DLD1 (cell line): ENCODE data around the gene PPM1G.

ENCODE experiments used
- in situ Hi-C: cut with HindIII; loops from 2 replicates; pipeline ENCODE4 v1.10.0; 2017; ENCODE audit warnings: low sequenced_read_pairs

Gene PPM1G

DNA sequence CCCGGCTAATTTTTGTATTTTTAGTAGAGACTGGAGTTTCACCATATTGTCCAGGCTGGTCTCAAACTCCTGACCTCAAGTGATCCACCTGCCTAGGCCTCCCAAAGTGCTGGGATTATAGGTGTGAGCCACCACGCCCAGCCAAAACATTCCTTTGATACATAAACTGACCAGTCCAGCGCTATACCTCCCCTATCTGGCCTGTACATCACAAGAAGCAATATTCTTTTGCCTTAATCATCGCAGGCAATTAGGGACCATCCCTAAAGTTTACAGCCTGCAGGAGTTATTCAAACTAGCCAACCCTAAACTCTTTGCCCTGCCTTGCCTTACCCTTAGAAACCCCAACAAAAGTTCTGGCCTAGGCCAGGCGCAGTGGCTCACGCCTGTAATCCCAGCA lies 6.8 kb upstream of the PPM1G start:
- in situ Hi-C loops, result no loop called here

DNA sequence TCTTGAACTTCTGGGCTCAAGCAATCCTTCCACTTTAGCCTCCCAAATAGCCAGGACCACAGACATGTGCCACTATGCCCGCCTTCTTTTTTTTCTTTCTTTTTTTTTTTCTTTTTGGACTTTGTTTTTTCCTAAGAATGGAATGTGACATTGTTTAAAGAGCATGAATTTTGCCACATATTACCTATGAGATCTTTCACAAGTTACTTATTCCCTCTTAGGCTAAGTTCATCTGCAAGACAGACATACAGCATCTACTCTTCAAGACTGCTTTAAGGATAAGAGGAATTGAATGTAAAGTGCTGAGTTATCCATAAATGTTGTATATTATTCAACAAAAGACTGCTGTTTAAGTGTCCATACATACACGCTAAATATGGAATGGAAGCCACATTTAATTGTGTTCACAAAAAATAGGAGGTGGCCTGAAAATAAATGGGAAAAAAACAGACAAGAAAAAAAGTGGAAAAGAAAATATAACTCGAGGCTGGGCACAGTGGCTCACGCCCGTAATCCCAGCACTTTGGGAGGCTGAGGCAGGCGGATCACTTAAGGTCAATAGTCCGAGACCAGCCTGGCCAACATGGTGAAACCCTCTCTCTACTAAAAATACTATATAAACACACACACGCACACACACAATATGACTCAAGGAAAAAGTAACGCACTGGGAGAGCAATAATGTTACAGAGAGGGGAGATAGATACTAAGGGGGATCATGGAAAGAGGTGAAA lies 3.2 kb upstream of the PPM1G start:
- in situ Hi-C loops, result no loop called here

DNA sequence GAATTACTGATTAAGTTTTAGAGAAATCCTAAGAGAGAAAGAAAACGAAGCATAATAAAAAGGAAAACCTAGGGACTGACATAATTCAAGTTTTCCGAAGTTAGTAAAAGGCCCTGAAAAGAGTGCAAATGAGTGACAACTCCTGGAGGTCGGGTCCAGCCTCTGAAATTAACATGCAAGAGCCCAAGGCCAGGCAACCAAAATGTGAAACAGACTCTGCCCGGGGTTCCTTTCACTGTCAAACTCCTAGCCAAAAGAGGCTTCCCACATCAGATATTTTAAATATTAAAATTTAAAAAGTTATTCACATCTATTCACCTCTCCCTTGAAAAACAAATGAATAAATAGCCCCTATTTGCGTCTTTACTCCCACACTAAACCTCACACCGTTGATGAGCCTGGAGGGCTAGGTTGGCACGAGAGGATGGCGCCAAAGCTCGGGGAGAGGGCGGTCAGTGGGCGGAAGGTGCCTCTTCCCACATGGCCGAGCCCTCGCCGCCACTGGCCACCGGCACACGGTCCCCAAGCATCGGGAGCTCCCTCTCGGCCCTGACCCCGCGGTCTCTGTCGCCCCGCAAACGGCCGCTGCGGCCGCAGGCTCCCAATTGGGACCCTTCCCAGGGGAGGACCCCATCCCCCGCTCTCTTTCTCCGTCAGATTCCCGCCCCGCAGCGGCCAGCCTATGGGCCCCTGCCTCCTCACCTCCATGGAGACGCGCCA lies 630 bp downstream of the PPM1G start:
- in situ Hi-C loops, result no loop called here

DNA sequence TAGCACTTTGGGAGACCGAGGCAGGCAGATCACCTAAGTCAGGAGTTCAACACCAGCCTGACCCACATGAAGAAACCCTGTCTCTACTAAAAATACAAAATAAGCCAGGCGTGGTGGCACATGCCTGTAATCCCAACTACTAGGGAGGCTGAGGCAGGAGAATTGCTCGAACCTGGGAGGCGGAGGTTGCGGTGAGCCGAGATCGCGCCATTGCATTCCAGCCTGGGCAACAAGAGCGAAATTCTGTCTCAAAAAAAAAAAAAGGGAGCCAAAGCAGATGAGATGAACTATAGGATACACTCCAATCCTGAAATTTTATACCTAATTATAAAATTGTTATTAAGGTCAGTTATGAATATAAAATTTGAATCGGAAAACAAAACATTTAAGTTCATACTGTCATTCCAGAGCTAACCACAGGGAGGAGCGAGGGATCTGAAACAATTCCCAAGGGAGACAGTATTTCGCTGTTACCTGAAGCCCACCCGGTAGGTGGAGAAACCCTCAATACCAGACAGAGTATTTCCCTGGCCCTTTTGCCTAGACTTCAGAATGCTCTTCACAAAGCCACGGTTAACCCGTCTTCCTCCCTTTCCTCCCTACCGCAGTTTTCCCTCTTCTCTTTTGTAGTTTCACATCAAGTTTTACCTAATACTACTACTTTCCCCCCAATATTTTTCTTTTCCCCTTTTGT lies 1.4 kb downstream of the PPM1G start:
- in situ Hi-C loops, result no loop called here

DNA sequence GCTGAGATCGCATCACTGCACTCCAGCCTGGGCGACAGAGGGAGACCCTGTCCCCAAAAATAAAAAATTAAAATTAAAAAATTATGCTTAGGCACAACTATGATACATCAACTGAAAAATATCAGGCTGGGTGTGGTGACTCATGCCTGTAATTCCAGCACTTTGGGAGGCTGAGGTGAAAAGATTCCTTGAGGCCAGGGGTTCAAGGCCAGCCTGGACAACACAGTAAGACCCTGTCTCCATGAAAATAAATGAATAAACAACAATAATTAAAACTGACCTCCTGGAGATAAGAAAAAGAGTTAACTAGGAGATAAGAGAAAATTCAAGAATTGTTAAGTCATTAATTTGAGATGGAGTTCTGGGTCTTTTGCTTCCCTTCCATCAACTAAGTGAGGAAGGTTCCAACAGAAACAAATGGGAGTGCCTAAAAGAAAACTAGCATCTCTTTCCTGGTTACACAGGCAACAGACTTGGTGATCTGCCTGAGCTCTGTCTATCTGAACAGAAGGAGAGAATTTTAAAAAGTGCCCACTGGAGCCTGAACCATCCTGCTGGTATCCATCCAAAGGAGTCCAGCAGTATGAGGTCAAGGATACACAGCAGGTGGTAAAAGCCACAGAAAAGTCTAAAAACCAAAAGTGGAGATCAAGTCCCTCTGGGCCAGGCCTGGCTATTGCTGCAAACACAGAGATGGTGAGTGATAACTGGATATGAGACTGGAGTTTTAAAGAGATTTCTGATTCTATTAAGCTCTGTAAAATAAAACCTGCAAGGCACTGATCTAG lies 8.8 kb downstream of the PPM1G start:
- in situ Hi-C loops, result no loop called here

DNA sequence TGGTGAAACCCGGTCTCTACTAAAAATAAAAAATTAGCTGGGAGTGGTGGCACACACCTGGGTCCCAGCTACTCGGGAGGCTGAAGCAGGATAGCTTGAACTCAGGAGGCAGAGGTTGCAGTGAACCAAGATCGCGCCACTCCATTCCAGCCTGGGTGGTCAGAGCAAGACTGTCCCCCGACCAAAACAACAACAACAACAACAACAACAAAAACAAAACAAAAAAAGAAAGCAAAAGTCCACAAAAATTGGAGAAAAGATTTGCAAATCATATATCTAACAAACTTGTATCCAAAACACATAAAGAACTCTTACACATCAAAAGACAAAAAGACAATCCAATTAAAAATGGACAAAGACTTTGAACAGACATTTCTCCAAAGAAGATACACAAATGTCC lies 10.4 kb downstream of the PPM1G start:
- in situ Hi-C loops, result no loop called here

DNA sequence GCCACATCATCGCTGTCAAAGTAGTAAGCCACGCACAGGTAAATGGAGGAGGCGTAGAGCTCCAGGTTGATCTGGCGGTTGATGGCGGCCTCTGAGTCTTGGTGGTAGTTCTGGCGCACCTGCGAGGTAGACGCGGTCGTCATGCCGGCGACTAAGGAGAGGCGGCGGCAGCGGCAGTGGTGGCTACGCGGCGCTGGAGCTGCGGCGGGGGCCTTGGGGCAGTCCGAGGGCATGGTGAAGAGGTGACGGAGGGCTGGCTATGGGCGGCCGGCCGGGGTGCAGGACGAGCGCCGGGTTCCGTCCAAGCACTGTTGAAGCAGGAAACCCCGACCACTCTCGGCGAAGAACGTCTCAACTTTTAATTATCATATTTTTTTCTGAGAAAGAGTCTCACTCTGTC lies 16.2 kb downstream of the PPM1G start:
- in situ Hi-C loops, result no loop called here

DNA sequence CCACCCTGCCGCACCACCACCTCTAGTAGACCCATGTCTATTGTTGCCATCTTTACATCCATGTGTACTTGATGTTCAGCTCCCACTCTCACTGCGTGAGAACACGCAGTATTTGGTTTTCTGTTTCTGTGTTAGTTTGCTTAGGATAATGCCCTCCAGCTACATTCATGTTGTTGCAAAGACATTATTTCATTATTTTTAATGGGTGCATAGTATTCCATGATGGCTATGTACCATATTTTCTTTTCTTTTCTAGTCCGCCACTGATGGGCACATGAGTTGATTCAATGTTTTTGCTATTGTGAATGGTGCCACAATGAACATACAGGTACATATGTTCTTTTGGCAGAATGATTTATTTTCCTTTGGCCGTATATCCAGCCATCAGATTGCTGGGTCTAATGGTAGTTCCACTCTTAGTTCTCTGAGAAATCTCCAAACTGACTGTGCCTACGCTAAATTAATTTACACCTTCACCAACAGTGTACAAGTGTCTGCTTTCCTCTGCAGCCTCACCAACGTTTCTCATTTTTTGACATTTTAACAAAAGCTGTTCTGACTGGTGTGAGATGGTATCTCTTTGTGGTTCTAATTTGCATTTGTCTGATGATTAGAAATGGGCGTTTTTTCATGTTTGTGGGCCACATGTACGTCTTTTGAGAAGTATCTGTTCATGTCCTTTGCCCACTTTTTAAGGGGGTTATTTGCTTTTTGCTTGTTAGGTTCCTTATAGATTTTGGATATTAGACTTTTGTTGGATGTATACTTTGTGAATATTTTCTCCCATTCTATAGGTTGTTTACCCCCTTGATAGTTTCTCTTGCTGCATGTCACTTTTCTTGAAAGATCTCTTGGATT lies 18.3 kb downstream of the PPM1G start:
- in situ Hi-C loops, result no loop called here

DNA sequence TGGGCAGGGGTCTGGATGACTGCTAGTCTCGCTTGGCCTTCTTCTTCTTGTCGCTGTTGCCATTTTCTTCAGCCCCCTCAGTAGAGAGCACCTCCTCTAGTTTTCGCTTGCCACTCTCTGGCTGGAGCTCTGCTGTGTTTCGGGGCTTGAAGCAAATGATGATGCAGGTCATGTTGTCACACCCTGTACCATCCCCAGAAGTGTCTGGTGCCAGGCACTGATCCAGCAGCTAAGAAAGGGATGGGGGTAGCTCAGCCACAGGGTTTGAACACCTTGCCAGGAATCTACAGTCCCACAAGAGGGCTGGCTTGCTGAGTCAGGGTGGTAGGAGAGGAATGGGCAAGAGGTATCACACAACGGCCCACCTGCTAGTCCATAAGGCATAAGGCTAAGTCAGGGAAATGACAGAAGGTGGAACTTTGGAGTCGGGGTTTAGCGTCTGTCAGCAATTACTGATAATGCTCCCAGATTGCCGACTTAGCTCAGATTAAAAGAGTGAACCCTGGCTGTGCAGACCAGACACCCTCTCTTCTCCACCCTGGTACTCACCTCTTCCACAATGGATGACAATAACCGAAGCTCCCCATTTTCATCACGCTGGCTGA lies 27.7 kb downstream of the PPM1G start:
- in situ Hi-C loops, result no loop called here

DNA sequence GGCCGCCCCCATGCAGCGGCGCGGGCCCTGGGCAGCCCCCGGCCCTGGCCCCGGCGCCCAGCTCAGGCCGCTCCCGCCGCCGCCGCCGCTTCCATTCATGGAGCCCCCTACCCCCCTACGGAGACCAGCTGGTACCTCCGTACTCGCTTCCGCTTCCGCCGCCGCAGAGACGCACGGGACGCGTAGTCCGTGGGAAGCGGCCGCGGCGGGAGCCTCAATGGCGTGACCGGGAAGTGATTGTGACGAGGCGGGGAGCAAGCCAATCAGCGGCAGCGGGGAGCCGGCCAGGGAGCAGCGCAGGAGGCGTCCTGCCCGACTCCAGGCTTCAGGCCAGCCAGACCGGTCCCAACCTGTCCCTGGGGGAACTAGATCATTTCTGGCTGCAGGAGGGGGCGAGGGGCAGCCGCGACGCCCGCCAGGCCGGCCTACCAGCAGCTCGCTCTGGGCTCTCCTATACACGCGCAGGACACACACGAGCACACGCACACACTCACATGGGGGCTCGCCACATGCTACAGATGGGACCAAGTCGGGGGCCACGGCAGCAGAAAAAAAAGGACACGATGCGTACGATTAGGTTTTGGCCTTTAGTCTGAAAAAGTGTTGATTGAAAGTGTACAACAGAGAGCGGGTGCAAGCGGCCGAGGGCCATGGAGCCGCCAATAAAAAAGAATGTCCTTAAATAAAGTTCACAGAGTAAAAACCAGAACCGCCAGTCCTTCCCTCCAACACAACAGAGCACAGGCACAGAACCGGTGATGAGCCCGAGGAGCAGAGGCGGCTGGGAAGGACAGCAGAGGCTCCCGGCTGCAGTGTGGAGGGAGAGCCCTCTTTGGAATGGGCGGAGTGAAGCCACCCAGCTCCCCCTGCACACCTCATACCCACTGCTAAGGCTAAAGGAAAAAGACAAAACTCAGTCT lies 28.5 kb downstream of the PPM1G start, which contains the start of gene ZNF513:
Gene ZNF513, minus strand, starts transcription at position 109 of the 920 bp plus-strand sequence. CDS start 208 bp downstream, outside the sequence.
- in situ Hi-C loops, result no loop called here

DNA sequence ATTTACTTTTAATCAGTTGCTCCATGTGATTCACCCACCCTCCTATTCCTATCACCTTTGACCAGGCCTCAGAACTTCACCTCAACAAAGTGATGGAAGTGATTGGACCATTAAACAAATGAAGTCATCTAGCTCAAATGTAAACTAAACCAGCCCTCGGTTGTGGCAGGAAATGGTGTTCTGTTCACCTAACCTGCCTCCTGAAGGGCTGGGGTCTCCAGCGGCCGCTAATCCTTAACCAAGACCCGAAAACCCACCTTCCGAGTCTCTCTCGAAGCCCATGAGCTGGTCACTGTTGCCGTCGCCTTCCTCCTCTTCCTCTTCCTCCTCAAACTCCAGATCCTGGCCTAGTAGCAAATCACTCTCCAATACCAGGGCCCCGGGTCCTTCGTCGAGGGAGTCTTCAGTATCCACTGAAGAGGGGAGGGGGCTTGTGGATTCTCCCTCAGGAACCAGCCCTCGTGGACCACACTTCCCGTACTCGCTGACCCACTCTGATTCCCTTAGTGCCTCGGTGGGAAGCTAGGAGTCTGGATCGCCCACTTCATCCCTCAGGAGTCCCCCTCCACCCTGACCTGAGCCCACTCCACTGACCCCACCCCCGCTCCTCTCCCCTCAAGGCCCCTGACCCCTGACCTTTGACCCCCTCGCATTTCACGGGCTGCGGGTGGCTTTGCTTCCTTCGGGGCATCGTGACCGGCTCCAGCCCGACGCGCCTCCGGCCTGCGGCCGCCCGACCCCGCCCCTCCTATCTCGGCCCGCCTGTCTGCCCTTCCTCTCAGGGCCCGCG lies 29.4 kb downstream of the PPM1G start:
- in situ Hi-C loops, result no loop called here

DNA sequence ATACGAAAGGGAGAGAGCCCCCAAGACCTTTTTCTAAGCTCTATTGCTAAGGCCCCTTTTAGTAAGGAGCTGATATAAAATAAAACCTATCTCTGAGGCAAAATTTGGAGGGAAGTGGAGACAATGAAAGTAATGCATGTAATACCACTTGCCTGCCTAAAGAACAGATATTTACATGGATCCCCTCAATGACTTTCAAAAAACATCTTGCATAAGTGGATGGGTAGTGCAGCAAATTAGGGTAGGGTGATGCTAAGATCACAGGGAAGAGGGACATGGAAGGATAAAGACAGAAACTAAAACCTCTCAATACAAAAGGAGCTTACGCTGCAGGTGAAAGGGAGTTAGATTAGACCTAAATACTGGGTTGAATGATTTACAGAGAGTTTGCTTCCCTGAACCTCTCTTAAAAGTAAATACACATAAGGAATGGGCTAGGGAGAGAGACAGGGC lies 30.0 kb downstream of the PPM1G start:
- in situ Hi-C loops, result no loop called here

DNA sequence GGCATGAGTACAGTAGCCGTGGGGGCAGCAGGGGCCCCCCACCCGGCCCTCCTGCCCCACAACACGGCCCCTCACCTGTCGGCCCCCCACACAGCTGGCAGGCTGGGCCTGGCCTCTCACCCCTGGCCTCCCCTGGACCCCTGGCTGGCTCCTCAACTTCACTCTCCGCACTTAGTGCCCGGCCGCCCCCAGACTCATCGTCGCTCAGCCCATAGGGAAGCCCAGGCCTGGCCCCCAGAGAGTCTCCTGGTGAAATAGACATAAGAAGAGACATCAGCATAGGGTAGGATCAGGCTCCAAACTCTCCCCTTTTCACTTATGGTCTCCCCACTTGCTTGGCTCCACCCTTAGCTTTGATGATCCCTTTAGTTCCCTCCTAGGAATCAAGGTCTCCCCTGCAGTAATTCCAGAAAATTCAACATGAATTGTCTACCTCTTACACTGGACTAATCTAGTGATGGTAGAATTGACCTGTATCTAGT lies 30.5 kb downstream of the PPM1G start:
- in situ Hi-C loops, result no loop called here

DNA sequence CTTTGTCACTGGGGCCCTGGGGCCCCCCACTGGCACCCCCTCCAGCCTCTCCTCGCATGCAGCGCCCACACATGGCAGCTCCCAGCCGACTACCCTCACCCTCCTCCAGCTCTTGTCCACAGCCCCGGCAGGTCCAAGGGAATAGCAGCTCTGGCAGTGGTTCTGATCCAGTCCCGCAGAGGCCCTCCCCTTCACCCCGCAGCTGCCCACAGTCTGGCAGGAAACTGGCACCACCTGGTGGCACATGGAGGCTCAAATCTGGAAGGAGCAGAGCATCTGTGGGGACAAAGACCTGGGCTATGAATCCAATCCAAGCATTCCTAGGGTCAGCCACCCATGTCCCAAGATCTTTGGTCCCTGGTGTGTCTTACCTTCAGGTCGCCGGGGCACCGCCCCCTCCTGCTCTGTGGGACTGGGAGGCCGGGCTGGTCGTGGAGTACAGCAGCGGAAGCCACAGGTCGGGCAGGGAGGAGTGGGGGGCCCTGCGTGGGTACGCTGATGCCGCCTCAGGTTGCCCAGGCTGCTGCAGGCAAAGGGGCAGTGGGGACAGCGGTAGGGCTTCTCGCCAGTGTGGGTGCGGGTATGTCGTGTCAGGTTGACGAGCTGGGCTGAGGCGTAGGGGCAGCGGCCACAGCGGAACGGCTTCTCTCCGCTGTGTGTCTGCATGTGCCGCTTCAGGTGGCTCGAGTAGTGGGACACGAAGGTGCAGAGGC lies 31.1 kb downstream of the PPM1G start:
- in situ Hi-C loops, result no loop called here

DNA sequence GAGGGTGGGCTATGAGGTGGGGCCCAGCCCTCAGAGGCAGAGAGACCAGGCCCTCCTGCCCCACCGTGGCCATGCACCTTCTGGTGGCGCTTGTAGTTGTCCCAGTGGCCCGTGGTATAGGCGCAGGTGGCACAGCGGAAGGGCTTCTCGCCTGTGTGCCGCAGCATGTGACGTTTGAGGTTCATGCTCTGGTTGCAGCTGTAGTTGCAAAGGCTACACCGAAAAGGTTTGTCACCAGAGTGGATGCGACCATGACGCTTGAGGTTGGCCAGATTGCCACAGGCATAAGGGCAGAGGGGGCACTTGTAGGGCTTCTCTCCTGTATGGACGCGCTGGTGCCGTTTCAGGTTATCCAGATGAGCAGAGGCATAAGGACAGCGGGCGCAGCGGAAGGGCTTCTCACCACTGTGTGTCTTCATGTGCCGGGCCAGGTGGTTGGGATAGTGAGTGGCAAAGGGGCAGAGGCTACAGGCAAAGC lies 31.7 kb downstream of the PPM1G start:
- in situ Hi-C loops, result no loop called here

DNA sequence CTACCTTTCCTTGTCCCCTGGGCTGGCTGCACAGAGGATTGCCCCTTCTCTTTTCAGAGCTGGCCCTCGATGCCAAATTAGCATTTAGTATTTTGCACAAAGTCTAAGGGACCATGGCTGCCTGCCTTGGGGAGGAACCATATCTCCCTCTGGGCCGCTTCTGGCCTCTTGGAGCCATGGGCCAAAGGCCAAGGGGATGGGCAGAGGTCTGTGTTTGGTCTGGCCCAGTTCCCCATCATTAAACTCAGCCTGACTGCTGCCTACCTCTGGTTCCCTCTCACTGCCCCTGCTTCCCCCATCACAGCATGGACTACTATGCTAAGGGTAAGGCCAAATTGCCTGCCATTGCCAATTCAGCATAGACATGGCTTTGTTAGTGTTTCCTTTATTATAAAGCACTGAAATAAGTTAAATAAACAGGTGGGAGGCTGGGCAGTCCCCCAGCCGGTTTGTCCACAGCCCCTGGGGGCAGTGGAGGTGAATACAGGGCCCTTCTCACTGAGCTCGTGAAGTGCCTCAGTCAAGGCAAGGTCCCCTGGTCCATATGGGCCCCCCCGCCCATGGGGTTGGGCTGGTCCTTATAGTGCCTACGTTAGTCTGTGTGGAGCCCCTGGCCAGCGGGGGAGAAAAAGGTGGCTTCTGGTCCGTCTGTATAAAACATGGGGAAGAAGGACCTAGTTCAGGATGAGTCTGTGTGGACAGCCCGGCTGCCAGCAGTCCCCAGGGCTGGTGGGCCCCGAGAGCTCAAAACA lies 32.3 kb downstream of the PPM1G start:
- in situ Hi-C loops, result no loop called here
